HG03066 (cell line): ENCODE results near the gene COBL.

Source experiments
- ATAC-seq: cut with Tn5 transposase; IDR thresholded peaks from one replicate; pipeline ENCODE4 v1.9.1; 2021; ENCODE audit warnings: low read depth; ENCODE audit not compliant: unreplicated experiment

COBL gene

DNA sequence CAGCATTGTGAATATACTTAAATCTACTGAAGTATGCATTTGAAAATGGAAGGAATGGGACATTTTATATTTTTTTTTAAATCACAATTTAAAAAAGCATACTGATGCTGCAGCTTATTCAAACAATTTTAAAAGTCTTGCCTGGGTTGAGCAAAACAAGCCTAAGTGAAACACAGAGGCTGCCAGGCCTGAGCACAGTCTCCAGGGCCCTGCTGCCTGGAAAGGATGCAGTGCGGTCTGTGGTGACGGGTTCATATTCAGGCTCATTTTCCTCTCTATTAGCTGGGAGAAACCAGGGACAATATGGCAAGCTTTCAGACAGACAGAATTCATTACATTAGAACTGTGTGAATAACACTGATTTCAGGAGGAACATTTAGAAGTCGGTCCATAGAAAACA is 251.9 kb downstream of the COBL start:
- ATAC-seq: no peak

DNA sequence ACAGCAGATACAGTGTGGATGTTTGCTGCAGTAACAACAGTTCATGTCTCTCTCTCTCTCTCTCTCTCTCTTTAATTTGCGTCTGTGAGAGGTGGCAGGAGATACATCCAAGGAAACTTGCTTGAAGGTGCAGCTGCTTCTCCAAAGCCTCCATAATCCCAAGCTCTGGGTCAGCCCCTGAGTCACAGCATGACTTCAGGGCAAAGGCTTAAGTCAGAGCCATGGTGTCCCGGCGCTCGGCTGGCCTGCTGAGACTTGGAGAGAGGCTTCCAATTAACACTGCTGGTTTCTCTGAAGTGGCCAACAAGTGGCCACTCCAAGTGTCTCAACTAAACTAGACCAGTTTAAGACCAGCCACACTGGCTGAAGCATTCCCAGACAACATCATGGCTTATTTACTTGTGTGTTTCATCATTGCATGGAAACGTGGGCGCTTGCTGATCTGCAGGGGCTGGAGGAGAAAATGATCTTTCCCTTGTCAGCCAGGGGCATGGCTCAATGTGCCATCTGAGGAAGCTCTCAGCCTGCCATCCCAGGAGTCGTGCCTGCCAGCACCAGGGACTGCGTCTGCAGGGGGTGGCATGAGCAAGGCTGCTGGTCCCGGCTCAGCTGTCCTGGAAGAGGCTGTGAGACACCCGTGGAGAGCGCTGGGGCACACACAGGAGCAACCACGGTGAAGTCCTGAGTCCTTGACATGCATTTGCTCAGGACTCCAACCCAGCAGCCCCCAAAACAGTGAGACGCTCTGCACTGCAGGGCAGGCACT is 254.2 kb downstream of the COBL start:
- no peak for ATAC-seq

DNA sequence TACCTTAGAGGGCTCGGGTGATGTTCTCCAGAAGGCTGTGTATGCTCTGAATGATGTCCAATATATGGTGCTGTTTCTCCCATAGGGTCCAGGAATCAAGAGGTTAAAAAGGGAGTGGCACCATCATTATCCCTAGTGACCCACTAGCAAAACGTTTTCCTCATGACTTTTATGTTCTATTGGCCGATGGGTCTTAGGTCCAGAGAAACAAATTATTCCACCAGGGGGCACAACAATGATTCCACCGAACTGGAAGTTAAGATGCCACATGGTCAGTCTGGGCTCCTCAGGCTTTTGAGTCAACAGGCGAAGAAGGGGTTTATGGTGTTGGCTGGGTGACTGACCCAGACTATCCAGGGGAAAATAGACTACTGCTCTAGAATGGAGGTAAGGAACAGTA is 256.1 kb downstream of the COBL start:
- ATAC-seq: no peak

DNA sequence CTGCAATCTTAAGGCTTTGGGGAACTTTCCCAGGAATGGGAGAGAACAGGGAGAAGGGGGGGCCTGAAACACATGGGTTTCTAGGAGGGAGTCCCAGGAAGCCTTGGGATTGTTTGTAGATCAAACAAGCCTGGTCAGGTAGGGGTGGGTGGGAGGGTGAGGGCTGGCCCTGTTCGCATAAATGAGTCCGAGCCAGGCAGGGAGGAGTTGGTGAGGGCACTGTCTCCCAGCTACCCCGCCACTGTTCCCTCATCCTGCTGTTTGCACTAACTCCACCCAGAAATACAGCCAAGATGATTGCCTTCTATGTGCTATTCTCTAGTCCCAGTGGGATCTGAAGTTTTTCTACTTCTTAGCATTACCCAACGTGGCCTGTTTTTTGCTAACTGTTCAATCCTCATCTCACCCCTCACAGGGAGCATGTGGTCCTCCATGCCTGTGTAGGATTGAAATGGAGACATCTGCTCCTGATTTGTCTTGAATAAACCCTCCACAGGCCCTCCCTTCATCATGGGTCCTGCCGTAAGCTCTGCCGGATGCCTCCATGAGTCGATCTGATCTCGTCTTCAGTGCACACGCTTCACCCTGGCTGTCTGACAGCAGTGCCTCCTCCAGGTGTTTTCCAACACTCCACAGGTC is 257.0 kb downstream of the COBL start:
- ATAC-seq: no peak

DNA sequence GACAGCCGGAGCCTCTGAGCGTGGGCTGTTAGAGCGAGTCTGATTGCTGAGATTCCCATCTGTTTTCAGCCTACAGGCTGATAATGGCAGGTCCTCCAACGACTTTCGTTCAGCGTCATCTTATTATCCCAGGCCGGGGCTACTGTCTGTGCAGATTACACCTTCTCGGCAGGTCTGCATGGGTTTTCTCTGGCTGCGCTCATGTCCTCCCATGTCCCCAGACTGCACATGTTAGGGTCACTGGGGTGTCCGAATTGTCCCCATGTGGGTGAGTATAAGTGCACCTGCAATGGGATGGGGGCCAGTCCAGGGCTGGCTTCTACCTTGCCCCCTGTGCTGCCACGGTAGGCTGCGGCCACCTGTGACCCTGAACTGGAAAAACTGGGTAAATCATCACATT is 257.8 kb downstream of the COBL start:
- no peak for ATAC-seq

DNA sequence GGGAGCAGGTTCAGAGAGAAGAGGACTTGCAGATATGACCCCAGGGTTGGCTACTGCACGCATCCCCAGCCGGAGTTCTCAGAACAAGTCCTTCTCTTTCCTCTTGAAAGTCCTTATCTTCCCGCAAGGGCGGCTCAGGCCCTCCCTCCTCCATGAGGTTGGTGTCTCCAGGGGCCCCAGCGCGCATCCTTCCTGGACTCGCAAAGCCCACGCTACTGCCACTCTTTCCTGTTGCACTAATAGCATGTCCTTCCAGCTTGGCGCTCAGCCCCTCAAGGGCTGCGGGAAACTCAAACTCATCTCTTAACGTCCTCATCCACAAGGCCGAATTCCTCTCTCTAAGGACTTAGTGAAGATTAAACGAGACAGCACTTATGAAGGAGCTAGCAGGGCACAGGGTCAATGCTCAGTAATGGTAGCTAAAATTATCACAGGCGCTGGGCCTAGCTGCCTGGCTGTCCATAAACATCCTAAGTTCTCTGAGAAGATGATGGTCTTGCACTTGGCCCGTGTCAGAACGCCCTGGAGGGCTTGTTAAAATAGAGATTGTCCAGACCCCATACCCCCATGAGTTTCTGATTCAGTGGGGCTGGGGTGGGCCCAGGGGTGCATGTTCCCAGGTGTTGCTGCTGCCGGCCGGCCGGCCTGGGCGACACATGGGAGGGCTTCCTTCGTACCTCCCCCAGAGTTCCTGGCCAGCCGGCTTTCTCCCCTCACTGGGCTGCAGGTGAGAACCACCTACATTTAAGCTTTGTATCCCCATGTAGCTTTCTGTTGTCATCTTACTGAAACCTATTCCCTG is 261.4 kb downstream of the COBL start:
- no peak for ATAC-seq

DNA sequence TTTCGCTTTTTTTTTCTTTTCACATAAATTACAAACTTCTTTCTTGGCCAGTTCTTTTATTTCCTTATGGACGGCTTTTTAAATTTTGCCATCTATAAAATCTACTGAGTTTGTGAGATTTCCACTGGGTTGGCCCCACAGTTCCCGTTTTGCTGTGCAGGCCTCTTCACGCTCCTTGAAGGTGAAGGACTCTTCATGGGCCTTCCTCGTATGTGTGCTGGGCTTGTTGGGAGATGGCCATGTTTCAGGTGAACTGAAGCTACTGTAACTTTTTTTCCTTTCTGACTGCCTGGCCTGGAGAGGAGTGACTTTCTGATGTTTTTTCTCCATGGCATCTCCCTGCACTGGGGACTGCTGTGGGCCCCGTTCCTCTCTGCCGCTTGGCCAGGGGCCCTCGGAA is 262.4 kb downstream of the COBL start:
- no peak for ATAC-seq

DNA sequence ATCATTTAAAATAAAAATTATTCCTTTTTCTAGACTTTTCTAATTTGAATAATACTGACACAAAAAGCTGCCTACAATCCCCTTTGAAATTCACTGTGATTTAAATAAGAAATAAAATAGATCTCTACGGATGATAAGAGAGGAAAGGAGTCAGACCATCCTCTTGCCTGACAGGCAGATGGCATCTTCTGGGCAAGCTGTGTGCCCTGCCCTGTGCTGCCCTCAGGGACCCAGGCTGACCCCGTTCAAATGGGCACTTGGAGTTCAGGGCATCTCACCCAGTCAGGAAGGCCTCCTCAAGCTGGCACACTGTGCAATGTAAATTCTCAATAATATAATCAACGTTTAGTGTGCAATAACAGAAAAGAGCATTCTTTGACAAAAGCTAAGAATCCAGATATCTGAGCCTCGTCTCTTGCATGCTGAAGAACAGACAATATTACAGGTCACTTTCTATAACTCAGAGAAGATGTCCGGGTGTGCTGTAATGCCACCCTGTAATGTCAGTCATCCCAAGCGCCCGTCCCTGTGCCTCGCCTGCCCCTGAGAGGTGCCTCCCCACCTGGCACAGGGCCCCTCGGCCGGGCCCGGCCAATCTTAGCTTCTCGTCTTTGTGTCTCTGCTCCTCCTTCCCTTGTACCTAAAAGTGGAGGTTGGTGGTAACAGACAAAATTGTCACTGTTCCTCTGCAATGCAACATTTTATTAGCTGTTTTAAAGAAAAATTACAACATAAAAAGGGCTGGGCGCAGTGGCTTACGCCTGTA is 263.3 kb downstream of the COBL start:
- ATAC-seq: no peak

DNA sequence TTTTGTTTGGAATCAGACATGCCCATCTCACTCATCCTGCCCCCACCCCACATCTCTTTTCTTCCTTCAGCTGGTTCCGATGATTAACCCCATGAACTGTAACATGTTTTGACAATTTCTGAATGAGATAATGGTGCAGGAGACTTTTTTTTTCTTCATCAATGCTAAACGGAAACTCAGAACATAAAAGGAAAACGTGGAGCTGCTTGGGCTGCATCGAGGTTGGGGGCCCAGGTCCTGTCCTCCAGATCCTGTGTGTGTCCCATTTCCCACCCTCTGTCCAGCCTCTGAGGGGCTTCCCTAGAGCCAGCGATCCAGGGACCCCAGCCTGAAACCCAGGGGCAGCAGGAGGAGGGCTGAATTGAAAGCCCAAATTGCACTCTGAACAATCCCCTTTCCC is 270.1 kb downstream of the COBL start:
- no peak for ATAC-seq

DNA sequence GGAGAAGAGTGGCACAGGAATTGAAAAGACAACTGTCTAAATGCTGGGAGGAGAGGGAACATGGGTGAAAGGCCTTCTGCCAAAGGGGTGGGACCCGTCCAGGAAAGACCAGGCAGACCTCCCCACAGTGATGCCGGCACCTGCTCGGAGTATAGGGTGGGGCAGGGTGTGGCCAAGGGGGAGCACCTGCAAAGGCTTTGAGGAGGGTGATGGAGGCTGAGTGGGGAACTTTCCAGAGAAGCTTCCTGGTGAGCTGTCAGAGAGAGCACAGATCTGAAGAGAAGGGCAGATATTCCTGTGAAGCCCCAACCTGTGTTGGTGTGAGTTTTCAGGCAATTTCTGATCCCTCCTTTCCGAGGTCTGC is 270.5 kb downstream of the COBL start:
- ATAC-seq: no peak

DNA sequence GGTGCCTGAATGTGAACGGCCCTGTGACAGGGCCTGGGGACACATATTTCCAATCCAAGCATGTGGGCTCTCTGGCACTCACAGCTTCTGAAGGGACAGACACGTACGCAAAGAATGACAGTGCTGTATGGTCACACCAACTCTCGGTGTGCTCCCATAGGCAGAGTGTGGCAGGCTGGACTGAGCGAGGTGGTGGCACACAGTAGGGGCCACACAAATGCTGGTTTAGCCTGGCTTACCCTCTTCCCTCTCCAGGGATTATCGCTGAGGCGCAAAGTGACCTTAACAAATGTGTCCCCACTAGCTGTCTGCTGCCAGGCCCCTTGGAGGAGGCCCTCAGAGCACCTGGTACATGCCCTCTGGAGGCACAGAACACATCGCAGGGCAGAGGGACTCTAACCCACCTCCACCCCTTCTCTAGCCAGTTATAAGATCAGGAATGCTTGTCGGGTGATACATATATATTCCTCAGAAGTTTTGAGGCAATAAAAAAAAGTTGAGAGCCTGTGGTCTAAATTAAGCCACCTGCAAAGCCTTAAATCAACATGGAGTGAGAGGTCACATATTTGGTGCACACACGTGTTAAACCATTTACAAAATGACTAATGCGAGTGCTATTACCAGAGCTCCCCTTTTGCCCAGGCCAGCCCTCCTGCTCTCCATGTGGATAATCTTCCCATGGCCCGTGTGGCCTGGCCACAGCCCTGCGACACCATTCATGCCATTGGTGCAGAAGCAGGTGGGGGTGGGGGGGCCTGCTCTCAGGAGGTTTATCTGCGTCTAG is 271.1 kb downstream of the COBL start:
- no peak for ATAC-seq

DNA sequence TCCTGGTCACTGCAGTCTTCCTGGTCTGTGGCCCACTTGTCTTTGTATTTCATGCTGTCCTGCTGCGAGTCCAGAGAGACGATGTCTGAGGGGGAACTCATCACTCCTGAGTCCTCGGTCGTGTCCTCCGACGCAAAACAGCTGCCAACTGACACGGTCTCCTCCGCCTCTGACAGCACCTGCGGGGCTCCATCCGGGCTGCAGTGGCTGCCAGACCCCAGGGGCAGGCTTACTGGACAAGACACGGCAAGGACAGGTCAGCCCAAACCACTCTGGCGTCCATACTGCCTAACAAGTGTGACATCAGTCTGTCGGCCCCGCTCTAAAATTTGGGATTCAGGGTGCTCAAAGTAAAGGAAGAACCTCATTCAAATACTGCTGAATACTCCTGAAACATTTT is 273.1 kb downstream of the COBL start:
- ATAC-seq: no peak

DNA sequence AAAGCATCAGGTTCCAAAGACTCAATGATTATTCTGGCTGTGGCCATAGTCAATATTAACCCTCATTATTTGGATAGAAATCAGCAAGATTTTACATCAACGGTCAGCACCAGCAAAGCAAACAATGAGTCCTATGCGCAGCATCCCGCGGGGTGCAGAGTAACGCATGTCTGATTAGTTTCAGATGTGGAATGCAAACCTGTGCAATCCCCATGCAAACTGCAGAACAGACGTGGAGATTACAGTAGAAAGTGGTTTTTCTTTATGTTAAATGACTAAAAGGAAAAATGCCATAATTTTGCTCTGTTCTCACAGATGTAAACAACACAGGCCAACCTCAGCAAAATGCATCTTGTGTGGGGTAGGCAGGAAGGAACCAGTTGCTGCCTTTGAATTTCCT is 275.8 kb downstream of the COBL start:
- no peak for ATAC-seq

DNA sequence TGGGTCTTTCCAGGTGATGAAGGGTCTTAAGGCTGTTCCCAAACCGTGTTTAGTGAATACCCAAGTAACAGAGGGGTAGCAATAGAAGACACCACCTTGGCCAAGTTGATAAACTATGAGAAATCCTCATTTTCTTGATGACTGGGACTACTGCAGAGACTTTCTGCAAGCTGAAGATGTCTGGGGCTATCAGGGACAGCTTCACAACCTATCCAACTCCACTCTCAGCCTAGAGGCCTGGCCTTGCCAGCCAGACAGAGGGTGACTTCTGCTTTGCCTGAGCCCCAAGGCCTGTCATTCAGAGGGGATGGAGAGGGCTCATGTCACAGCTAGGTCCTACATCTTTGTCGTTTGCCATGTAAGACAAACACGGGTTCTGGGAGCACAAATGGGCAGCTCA is 278.0 kb downstream of the COBL start:
- ATAC-seq: no peak

DNA sequence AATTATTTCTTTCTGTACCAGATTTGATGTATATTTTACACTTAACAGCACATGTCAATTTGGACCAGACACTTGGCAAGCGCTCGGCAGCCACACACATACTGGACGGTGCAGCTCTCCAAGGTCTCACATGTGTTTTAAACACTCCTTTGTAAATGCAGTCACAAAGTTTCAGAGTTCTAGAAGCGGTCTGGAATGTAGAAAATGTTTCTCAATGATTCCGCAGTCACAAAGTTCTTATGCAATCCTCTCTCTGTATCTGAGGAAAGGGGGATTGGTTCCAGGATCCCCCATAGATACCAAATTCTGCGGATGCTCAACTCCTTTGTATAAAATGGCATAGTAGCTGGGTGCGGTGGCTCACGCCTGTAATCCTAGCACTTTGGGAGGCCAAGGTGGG is 280.9 kb downstream of the COBL start:
- no peak for ATAC-seq

DNA sequence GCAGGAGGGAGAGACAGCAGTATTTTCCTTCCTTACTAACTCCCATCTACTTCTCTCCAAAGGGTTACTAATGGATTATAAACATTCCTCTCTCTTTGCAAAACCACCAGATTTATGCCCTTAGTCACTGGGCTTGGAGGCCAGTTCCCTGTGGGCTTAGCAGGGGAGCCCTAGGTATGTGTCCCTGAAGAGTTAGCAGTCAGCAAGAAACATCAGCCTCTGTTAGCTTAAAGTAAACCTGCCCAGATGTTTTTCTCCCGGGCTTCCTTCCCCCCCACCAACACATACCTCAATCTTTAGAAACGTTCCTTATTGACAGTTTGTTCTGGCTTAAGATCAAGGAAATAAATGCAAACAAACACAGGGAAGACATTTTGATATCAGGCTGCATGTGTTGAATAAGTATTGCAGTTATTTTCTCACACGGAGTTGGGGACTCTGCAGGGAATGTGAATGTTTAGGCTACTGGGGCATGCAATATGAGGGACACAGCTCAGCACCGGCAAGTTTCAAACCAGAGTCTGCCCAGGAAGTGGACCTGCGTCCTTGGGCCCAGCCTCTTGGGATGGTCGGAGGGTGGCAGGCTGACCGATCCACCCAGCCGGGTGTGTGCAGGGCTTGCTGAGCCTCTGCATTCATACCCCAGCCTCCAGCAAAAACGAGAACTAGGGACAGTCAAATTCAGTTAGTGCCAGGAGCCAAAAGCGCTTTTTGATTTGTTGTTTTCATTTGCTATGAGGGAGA is 281.9 kb downstream of the COBL start:
- ATAC-seq: no peak

DNA sequence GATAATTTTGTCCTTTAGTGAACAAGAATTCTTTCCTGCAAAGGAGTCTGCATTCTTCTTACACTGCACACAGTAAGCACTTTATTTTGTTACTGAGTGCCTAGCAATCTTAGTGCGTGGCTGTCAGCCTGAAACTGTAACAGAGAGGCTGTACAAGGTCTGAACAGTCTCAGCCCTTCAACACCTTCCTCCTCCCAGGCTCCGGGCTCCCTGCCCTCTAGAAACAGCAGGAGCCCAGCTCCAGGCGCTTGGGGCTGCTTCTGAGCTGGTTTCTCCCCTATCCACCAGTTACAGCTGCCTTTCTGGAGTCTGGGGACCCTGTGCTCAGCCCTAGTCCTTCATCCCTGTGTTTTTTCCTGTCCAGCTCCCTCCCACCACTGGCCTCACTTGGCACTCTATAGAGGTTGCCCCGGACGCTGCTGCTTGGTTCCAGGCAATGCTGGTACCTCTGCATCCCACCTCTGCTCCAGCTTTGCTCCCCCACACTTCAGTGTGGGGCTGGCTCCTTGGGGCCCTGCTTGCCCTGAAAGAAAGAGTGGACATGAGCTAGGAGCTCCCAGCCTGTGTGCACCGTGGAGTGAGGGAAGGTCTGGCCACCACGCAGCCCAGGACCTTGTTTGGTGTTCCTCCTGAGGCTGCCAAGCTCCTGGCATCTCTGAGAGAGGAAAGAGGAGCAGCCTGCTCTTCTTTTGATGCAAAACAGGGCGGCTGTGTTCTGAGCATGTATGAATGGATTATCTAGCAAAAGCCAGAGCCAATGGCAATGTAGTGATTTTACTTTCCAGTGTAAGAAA is 282.7 kb downstream of the COBL start:
- no peak for ATAC-seq

DNA sequence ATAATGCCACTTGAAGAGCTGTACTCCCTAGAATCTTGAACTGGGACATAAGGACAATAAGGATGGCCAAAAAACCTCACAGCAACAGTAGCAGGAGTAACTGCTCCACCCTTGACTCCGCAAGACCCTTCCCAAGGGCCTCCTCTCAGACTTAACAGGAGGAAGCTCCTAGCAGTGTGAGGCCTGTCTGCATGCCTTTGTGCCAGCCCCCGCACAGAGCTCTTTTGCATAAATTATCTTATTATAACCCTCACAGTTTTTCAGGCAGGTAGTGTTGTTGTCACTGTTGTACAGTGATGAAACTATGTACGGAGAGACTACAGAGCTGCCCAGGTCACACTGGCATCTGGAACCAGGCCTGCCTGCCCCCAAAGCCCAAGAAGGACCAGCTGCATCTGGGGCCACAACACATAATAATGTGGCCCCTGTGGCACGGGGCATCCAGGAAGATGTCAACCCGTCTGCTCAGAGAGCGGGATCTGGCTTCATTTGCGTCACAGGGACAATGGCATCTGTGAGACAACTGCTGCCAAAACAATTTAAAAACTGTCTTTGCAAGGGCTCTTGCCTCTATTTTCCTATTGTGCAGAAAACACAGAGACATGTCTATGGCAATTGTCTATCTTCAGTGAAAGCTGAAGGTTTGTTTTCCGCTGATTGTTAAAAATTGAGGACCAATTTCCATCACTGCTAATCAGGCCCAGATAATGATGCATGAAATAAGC is 284.7 kb downstream of the COBL start:
- no peak for ATAC-seq
